Testis (tissue), 3 donors: ENCODE measurements around the gene SLC15A1. TPM values are rescaled to one million over a fixed set of nuclear protein-coding genes. Genes with fewer than 3 reads are reported as not detected.

Source experiments
- DNase-seq: peaks from one replicate; pipeline ENCODE4 v3.0.0-alpha.2; 2019
- H3K27ac ChIP-seq, 2 donors: fragments of 200-600 bp; sonication (generic); one replicate each; pipeline ENCODE4 v1.5.1; 2019
- H3K27me3 ChIP-seq: fragments of 200-600 bp; sonication (generic); one replicate; pipeline ENCODE4 v1.5.1; 2019
- H3K36me3 ChIP-seq: fragments of 200-600 bp; sonication (generic); one replicate; pipeline ENCODE4 v1.5.1; 2017; ENCODE audit warnings: low read depth; ENCODE audit errors: missing control alignments
- H3K4me1 ChIP-seq: fragments of 200-600 bp; sonication (generic); one replicate; pipeline ENCODE4 v1.5.1; 2019
- H3K4me3 ChIP-seq, 2 donors: fragments of 200-600 bp; sonication (generic); one replicate each; pipeline ENCODE4 v1.5.1; 2017 to 2019
- H3K9me3 ChIP-seq: fragments of 200-600 bp; sonication (generic); one replicate; pipeline ENCODE4 v1.5.1; 2017
- CTCF ChIP-seq, 3 experiments: fragments of 450-650 bp in 2 of 3; fragments of 200-600 bp in 1 of 3; sonication (generic) in 1 of 3; IDR thresholded peaks; one replicate each; pipeline ENCODE4 v1.5.1; 2016 to 2019; ENCODE audit warnings: antibody characterized with exemption in 3 of 3, mild to moderate bottlenecking in 2 of 3, moderate library complexity in 1 of 3
- POLR2A ChIP-seq: fragments of 450-650 bp; IDR thresholded peaks from one replicate; pipeline ENCODE4 v1.6.1; 2017; ENCODE audit warnings: antibody characterized with exemption, mild to moderate bottlenecking, moderate library complexity
- WGBS, 2 donors: methylation state at CpG; one replicate each; pipeline ENCODE4 v1.1.5; 2018; 5-methylcytosine and 5-hydroxymethylcytosine counted together
- intact Hi-C: fragments of 100-400 bp; cut with DNase I; formaldehyde crosslinking; loops from one replicate; pipeline ENCODE4 v1.15.1; 2023; ENCODE audit warnings: low total_unique reads
- polyA plus RNA-seq: library from polyadenylated mRNA; stranded (reverse); fragments of 350-450 nt; fragmentation: Illumina TruSeq; extraction: RNeasy Lipid Tissue Mini Kit (QIAGEN cat#74804); gene quantifications from one replicate; pipeline ENCODE4 v1.2.3, GENCODE V29; 2014; ENCODE audit warnings: low read depth, low replicate concordance; ENCODE audit not compliant: insufficient read depth
- total RNA-seq, 2 donors: library from RNA; depleted of rRNA; stranded (reverse); fragments of >200 nt; gene quantifications; one replicate each; pipeline ENCODE4 v1.2.3, GENCODE V29; 2016

SLC15A1 gene
- total and polyA plus RNA-seq, 3 donors from 2014 or later, result 0.37 to 0.71 (median 0.47) TPM

GRCh38 chr13:98681049-98681448, 71.4 kb downstream of the SLC15A1 start:
- Histone ChIP-seq H3K4me1 (no peaks in the 10 kb centered on the region), H3K27ac (no peak overlapping the region), H3K4me3 (no peak overlapping the region), H3K36me3 (no peaks in the 10 kb centered on the region), H3K27me3 (no peaks in the 10 kb centered on the region), H3K9me3 (no peaks in the 10 kb centered on the region)
- intact Hi-C loops, result no loop called here
- WGBS, 2 donors, result 85 to 88% methylated on average over 3 of the region's 3 CpGs
- TF ChIP-seq CTCF (IDR thresholded peaks at IDR 0.05) (no peak), POLR2A (no peak)
- no peak for DNase-seq

GRCh38 chr13:98678741-98679140, 73.7 kb downstream of the SLC15A1 start:
- Histone ChIP-seq H3K4me3 (no peak overlapping the region), H3K36me3 (no peaks in the 10 kb centered on the region), H3K9me3 (no peaks in the 10 kb centered on the region), H3K27ac (no peak overlapping the region), H3K27me3 (no peaks in the 10 kb centered on the region), H3K4me1 (no peaks in the 10 kb centered on the region)
- intact Hi-C loops, result no loop called here
- no peak for TF ChIP-seq CTCF (IDR thresholded peaks at IDR 0.05)
- TF ChIP-seq POLR2A, result no peak
- WGBS, 2 donors, result 84 to 94% methylated on average over 5 to 8 of the region's 8 CpGs
- DNase-seq, result no peak

GRCh38 chr13:98677398-98677797, 75.1 kb downstream of the SLC15A1 start:
- intact Hi-C loops, result no loop called here
- no peak for TF ChIP-seq CTCF (IDR thresholded peaks at IDR 0.05)
- no peak for TF ChIP-seq POLR2A
- H3K4me1 ChIP-seq, result no peaks in the 10 kb centered on the region
- no peak for DNase-seq
- H3K27me3 ChIP-seq, result no peaks in the 10 kb centered on the region
- H3K9me3 ChIP-seq, result no peaks in the 10 kb centered on the region
- no peaks in the 10 kb centered on the region for H3K36me3 ChIP-seq
- WGBS, 2 donors, result 92 to 94% methylated on average over 13 of the region's 13 CpGs
- no peak overlapping the region for H3K27ac ChIP-seq
- no peak overlapping the region for H3K4me3 ChIP-seq

- Histone ChIP-seq H3K9me3 (no peaks in the 10 kb centered on the region), H3K4me1 (no peaks in the 10 kb centered on the region), H3K36me3 (no peaks in the 10 kb centered on the region), H3K27me3 (no peaks in the 10 kb centered on the region), H3K4me3 (no peak overlapping the region), H3K27ac (no peak overlapping the region)
- 96% methylated on average over 13 of the region's 13 CpGs for WGBS, 2 donors
- intact Hi-C loops, result no loop called here
- no peak for DNase-seq
- no peak for TF ChIP-seq POLR2A
- no peak for TF ChIP-seq CTCF (IDR thresholded peaks at IDR 0.05)
Measured at GRCh38 chr13:98676239-98676638, 76.2 kb downstream of the SLC15A1 start.

- Histone ChIP-seq H3K36me3 (no peaks in the 10 kb centered on the region), H3K27me3 (no peaks in the 10 kb centered on the region), H3K4me1 (no peaks in the 10 kb centered on the region), H3K4me3 (no peak overlapping the region), H3K9me3 (no peaks in the 10 kb centered on the region), H3K27ac (no peak overlapping the region)
- WGBS, 2 donors, result 87 to 94% methylated on average over 15 to 16 of the region's 16 CpGs
- DNase-seq, result no peak
- intact Hi-C loops, result no loop called here
- no peak for TF ChIP-seq CTCF (IDR thresholded peaks at IDR 0.05)
- TF ChIP-seq POLR2A, result no peak
Measured at GRCh38 chr13:98675837-98676236, 76.6 kb downstream of the SLC15A1 start.
